Esophagus muscularis mucosa (tissue), 4 donors: Measurements from ENCODE around the gene CHAD. TPM values are rescaled to one million over a fixed set of nuclear protein-coding genes. Genes with fewer than 3 reads are reported as not detected.
"Not testable (repeated sequence)": the region's sequence is repeated elsewhere in the genome, so short reads cannot be mapped to it uniquely, and the experiment has no call there.

ENCODE experiments used
- DNase-seq: peaks from one replicate; pipeline ENCODE4 v3.0.0-alpha.2; 2017; ENCODE audit errors: extremely low spot score
- H3K27ac ChIP-seq, 4 donors: fragments of 200-600 bp; sonication (generic); replicated peaks in 1 of 4; 1 replicate in 3 of 4; 2 replicates in 1 of 4; pipeline ENCODE4 v1.5.1; 2016 to 2019; ENCODE audit warnings: mild to moderate bottlenecking in 1 of 4
- H3K27me3 ChIP-seq, 4 donors: fragments of 200-600 bp; sonication (generic); one replicate each; pipeline versions ENCODE4 v1.5.1 to v1.6.0; 2016 to 2019
- H3K36me3 ChIP-seq, 4 donors: fragments of 200-600 bp; sonication (generic); one replicate each; pipeline ENCODE4 v1.5.1; 2016 to 2019
- H3K4me1 ChIP-seq, 4 donors: fragments of 200-600 bp; sonication (generic); one replicate each; pipeline ENCODE4 v1.5.1; 2016 to 2019
- H3K4me3 ChIP-seq, 4 donors: fragments of 200-600 bp; sonication (generic); 1 replicate in 2 of 4; 2 replicates in 2 of 4; pipeline ENCODE4 v1.5.1; 2016 to 2019; ENCODE audit warnings: mild to moderate bottlenecking in 4 of 4, moderate library complexity in 1 of 4
- H3K9me3 ChIP-seq, 4 donors: fragments of 200-600 bp; sonication (generic); 1 replicate in 3 of 4; 2 replicates in 1 of 4; pipeline ENCODE4 v1.5.1; 2016 to 2019
- CTCF ChIP-seq, 3 experiments: fragments of 200-600 bp in 2 of 3; fragments of 450-650 bp in 1 of 3; sonication (generic) in 2 of 3; IDR thresholded peaks; one replicate each; pipeline ENCODE4 v1.5.1; 2017 to 2019; ENCODE audit warnings: antibody characterized with exemption in 3 of 3, mild to moderate bottlenecking in 2 of 3, moderate library complexity in 1 of 3
- EP300 ChIP-seq: sonication (generic); formaldehyde crosslinking; IDR thresholded peaks from one replicate; pipeline ENCODE4 v1.6.1; 2017; ENCODE audit warnings: antibody characterized with exemption
- POLR2A ChIP-seq: fragments of 450-650 bp; IDR thresholded peaks from one replicate; pipeline ENCODE4 v1.6.1; 2017; ENCODE audit warnings: antibody characterized with exemption, moderate library complexity, mild to moderate bottlenecking, low read depth
- POLR2AphosphoS5 ChIP-seq, 2 donors: sonication (generic); formaldehyde crosslinking; IDR thresholded peaks; one replicate each; pipeline ENCODE4 v1.6.1; 2017; ENCODE audit warnings: antibody characterized with exemption in 2 of 2
- WGBS: methylation state at CpG from one replicate; pipeline ENCODE4 v1.1.5; 2018; 5-methylcytosine and 5-hydroxymethylcytosine counted together
- intact Hi-C: fragments of 100-400 bp; cut with DNase I; formaldehyde crosslinking; loops from one replicate; pipeline ENCODE4 v1.15.1; 2023
- total RNA-seq, 4 donors: library from RNA; depleted of rRNA; stranded (reverse); fragments of >200 nt; gene quantifications; one replicate each; pipeline versions ENCODE4 v1.1.0 to v1.2.1, GENCODE V29; 2016

CHAD gene
- total RNA-seq, 4 donors from 2014 or later: not detected

- Histone ChIP-seq H3K4me3 (no peak overlapping the region), H3K27me3 (no peaks in the 10 kb centered on the region), H3K36me3 (peaks cover 0 to 8% (median 4%) of the 10 kb centered on the region in 4 donors), H3K4me1 (peaks cover 11 to 23% (median 18%) of the 10 kb centered on the region in 4 donors), H3K9me3 (no peaks in the 10 kb centered on the region), H3K27ac (no peak overlapping the region)
- TF ChIP-seq POLR2A (no peak), POLR2AphosphoS5 (IDR thresholded peaks at IDR 0.05) (no peak), EP300 (no peak), CTCF (IDR thresholded peaks at IDR 0.05) (no peak)
- intact Hi-C loops: no loop called here
- DNase-seq: no peak
- WGBS: 79% methylated on average over 4 of the region's 4 CpGs
Observed at GRCh38 chr17:50430821-50431618, 37.7 kb downstream of the CHAD start.

GRCh38 chr17:50429793-50430192 is 38.9 kb downstream of the CHAD start:
- H3K4me1 ChIP-seq: peaks cover 19 to 33% (median 28%) of the 10 kb centered on the region in 4 donors
- intact Hi-C loops: no loop called here
- DNase-seq: no peak
- no peak overlapping the region for H3K27ac ChIP-seq
- H3K27me3 ChIP-seq: no peaks in the 10 kb centered on the region
- peaks cover 0 to 8% (median 2%) of the 10 kb centered on the region in 4 donors for H3K36me3 ChIP-seq
- H3K9me3 ChIP-seq: no peaks in the 10 kb centered on the region
- TF ChIP-seq CTCF (IDR thresholded peaks at IDR 0.05) (no peak), POLR2A (no peak)
- WGBS: 89% methylated on average over 4 of the region's 4 CpGs
- H3K4me3 ChIP-seq: no peak overlapping the region

DNA sequence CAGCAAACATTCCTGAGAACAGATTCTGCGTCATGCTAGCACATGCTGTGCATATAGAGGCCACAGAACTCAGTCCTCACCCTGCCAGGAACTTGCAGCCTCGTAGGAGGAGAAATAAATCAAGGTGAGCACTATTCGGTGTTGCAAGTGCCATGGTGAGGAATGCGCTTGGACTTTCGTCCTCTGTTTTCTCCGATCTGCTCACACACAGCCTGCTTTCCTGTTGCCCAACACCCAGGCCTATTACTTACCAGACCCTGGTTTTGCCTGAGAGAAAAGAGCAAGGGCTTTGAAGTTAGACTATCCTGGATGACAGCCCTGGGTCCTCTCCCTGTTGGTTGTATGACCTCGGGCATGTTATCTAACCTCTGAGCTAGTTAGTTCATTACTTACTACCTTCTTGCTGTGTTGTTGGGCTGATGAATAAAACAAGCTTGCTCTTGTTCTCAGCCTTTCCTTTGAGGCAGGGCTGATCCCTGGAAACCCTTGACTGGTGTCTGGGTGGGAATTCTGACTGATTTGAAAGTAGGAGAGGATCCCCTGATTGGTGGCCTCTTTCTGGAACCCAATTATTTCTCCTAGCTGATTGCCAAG is 39.8 kb downstream of the CHAD start:
- DNase-seq: no peak
- intact Hi-C loops: no loop called here
- Histone ChIP-seq H3K36me3 (peaks cover 0 to 8% (median 2%) of the 10 kb centered on the region in 4 donors), H3K4me1 (peaks cover 19 to 35% (median 29%) of the 10 kb centered on the region in 4 donors), H3K27ac (no peak overlapping the region), H3K9me3 (no peaks in the 10 kb centered on the region), H3K27me3 (no peaks in the 10 kb centered on the region), H3K4me3 (no peak overlapping the region)
- TF ChIP-seq POLR2AphosphoS5 (IDR thresholded peaks at IDR 0.05): no peak
- TF ChIP-seq POLR2A: no peak
- no peak for TF ChIP-seq CTCF (IDR thresholded peaks at IDR 0.05)
- no peak for TF ChIP-seq EP300
- 88% methylated on average over 7 of the region's 7 CpGs for WGBS

DNA sequence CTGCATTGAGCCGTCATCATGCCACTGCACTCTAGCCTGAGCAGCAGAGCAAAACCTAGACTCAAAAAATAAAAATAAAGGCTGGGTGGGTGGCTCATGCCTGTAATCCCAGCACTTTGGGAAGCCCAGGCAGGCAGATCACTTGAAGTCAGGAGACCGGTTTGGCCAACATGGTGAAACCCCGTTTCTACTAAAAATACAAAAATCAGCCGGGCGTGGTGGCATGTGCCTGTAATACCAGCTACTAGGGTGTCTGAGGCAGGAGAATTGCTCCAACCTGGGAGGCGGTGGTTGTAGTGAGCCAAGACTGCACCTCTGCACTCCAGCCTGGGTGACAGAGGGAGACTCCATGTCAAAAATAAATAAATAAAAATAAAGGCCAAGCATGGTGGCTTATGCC is 40.6 kb downstream of the CHAD start:
- whole genome bisulfite sequencing: 96% methylated on average over 6 of the region's 6 CpGs
- H3K27me3 ChIP-seq, H3K36me3 ChIP-seq, H3K27ac ChIP-seq, H3K9me3 ChIP-seq, H3K4me3 ChIP-seq, intact Hi-C loops, DNase-seq: not testable (repeated sequence)
- H3K4me1 ChIP-seq: peaks cover 19 to 35% (median 29%) of the 10 kb centered on the region in 4 donors

DNA sequence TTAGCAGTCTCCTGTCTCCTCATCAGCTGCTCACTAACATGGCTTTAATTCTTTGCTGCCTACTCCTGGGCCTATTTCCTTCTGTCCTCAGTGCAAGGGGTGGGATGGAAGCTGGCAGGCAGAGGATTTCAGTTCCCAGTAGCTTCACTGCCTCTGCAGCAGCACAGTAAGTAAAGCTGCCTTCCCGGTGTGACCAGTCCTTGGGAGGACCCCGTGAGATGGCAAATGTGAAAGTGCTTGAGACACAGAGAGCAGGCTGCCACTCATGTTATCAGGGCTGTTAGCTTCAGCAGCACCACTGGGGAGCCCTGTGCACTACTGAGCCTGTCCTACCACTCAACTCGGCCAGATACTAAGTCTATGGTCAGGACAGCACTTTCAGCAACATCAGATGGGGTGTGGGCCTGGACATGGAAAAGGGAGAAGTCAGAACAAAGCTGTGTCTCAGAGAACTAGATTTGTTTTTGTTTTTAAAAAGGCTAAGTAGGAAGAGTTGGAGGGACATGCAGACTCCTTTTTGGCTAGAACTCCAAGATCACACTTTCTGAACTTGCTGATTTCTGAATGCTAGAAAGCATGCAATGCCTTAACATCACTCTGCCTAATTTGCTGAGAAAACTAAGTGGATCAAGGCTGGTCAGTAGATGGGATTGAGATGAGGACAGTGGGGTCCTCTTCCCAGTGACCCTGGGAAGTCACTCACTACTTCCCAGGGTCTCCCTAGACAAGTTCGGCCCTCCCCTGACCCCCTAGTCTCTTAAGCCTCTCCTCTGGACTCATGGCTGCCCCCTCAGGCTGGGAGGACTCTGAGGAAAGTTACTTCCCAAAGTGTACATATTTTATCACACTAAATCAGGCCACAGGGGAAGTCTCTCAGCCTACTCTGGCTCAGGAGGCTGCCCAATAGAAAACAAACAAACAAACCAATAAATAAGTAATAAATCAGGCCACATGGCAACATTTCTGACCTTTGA is 41.6 kb downstream of the CHAD start:
- H3K36me3 ChIP-seq: peaks cover 0 to 4% (median 0%) of the 10 kb centered on the region in 4 donors
- H3K27me3 ChIP-seq: no peaks in the 10 kb centered on the region
- DNase-seq: no peak
- H3K4me3 ChIP-seq: peak overlapping the region; percentile 63 to 78 (median 70)
- no peaks in the 10 kb centered on the region for H3K9me3 ChIP-seq
- WGBS: 43% methylated on average over 2 of the region's 4 CpGs
- TF ChIP-seq CTCF (IDR thresholded peaks at IDR 0.05) (peak in 1 of 3 experiments; percentile 21), POLR2AphosphoS5 (IDR thresholded peaks at IDR 0.05) (no peak)
- intact Hi-C loops: no loop called here
- peaks cover 19 to 36% (median 29%) of the 10 kb centered on the region in 4 donors for H3K4me1 ChIP-seq
- H3K27ac ChIP-seq: peak overlapping the region; percentile 78 to 87 (median 82)
